Tibial artery (tissue), 4 donors: ENCODE results near the gene NCMAP.

Experiments used
- DNase-seq, 2 donors: peaks; one replicate each; pipeline ENCODE4 v3.0.0-alpha.2; 2019
- H3K27ac ChIP-seq, 2 donors: fragments of 200-600 bp; sonication (generic) in 1 of 2; 1 replicate in 1 of 2; 2 replicates in 1 of 2; pipeline ENCODE4 v1.5.1; 2018 to 2019; ENCODE audit warnings: mild to moderate bottlenecking in 1 of 2
- H3K27me3 ChIP-seq, 2 donors: fragments of 200-600 bp; sonication (generic) in 1 of 2; one replicate each; pipeline versions ENCODE4 v1.5.1 to v1.6.0; 2016 to 2019
- H3K36me3 ChIP-seq, 3 donors: fragments of 200-600 bp; sonication (generic) in 2 of 3; one replicate each; pipeline ENCODE4 v1.5.1; 2016 to 2019; ENCODE audit warnings: mild to moderate bottlenecking in 2 of 3
- H3K4me1 ChIP-seq, 4 donors: fragments of 200-600 bp; sonication (generic) in 2 of 4; 1 replicate in 3 of 4; 2 replicates in 1 of 4; pipeline ENCODE4 v1.5.1; 2016 to 2019
- H3K4me3 ChIP-seq, 2 donors: fragments of 200-600 bp; sonication (generic) in 1 of 2; 1 replicate in 1 of 2; 2 replicates in 1 of 2; pipeline ENCODE4 v1.5.1; 2018 to 2019; ENCODE audit warnings: mild to moderate bottlenecking in 2 of 2
- H3K9me3 ChIP-seq, 3 donors: fragments of 200-600 bp; sonication (generic) in 1 of 3; one replicate each; pipeline ENCODE4 v1.5.1; 2016 to 2019
- CTCF ChIP-seq, 2 experiments: fragments of 200-600 bp in 1 of 2; fragments of 450-650 bp in 1 of 2; IDR thresholded peaks; one replicate each; pipeline ENCODE4 v1.5.1; 2017 to 2019; ENCODE audit warnings: antibody characterized with exemption in 2 of 2, mild to moderate bottlenecking in 1 of 2, moderate library complexity in 1 of 2
- intact Hi-C: fragments of 100-400 bp; cut with DNase I; formaldehyde crosslinking; loops from one replicate; pipeline ENCODE4 v1.15.0; 2023; ENCODE audit warnings: low total_unique reads

Gene NCMAP

GRCh38 chr1:24635195-24635843, 79.4 kb downstream of the NCMAP start:
- TF ChIP-seq CTCF (IDR thresholded peaks at IDR 0.05): peak; percentile 31 to 41
- DNase-seq: no peak
- Histone ChIP-seq H3K27ac (no peak overlapping the region), H3K4me3 (no peak overlapping the region), H3K36me3 (no peaks in the 10 kb centered on the region), H3K4me1 (no peaks in the 10 kb centered on the region), H3K27me3 (peaks cover 0 to 22% of the 10 kb centered on the region in 2 donors), H3K9me3 (no peaks in the 10 kb centered on the region)
- intact Hi-C loops: no loop called here

- Histone ChIP-seq H3K36me3 (no peaks in the 10 kb centered on the region), H3K4me1 (peaks cover 0 to 9% (median 4%) of the 10 kb centered on the region in 4 donors), H3K4me3 (no peak overlapping the region), H3K27me3 (peaks cover 0 to 10% of the 10 kb centered on the region in 2 donors), H3K27ac (no peak overlapping the region), H3K9me3 (no peaks in the 10 kb centered on the region)
- no peak for TF ChIP-seq CTCF (IDR thresholded peaks at IDR 0.05)
- no peak for DNase-seq
- intact Hi-C loops: no loop called here
Measured at GRCh38 chr1:24636661-24637357, 80.9 kb downstream of the NCMAP start.

- TF ChIP-seq CTCF (IDR thresholded peaks at IDR 0.05): no peak
- intact Hi-C loops: no loop called here
- no peak for DNase-seq
- Histone ChIP-seq H3K27me3 (no peaks in the 10 kb centered on the region), H3K27ac (no peak overlapping the region), H3K9me3 (no peaks in the 10 kb centered on the region), H3K4me1 (peaks cover 0 to 15% (median 7%) of the 10 kb centered on the region in 4 donors), H3K4me3 (no peak overlapping the region), H3K36me3 (no peaks in the 10 kb centered on the region)
Measured at GRCh38 chr1:24639094-24639493, 83.2 kb downstream of the NCMAP start.

- Histone ChIP-seq H3K4me1 (peaks cover 0 to 23% (median 15%) of the 10 kb centered on the region in 4 donors), H3K36me3 (no peaks in the 10 kb centered on the region), H3K27me3 (no peaks in the 10 kb centered on the region), H3K27ac (no peak overlapping the region), H3K4me3 (no peak overlapping the region), H3K9me3 (no peaks in the 10 kb centered on the region)
- no peak for DNase-seq
- TF ChIP-seq CTCF (IDR thresholded peaks at IDR 0.05): no peak
- intact Hi-C loops: loop anchor here (10.0 kb wide), 1 partner anchor 585 kb away; no protein-coding TSS in a partner anchor
Measured at GRCh38 chr1:24639881-24640280, 84.0 kb downstream of the NCMAP start.

GRCh38 chr1:24640288-24640687, 84.4 kb downstream of the NCMAP start:
- Histone ChIP-seq H3K9me3 (no peaks in the 10 kb centered on the region), H3K27ac (no peak overlapping the region), H3K27me3 (no peaks in the 10 kb centered on the region), H3K36me3 (no peaks in the 10 kb centered on the region), H3K4me1 (peaks cover 0 to 27% (median 19%) of the 10 kb centered on the region in 4 donors), H3K4me3 (no peak overlapping the region)
- TF ChIP-seq CTCF (IDR thresholded peaks at IDR 0.05): no peak
- DNase-seq: no peak
- intact Hi-C loops: loop anchor here (10.0 kb wide), 1 partner anchor 585 kb away; no protein-coding TSS in a partner anchor
